GM21737 (cell line): Measurements from ENCODE around the gene TAPT1.

Experiments
- ATAC-seq: cut with Tn5 transposase; IDR thresholded peaks from one replicate; pipeline ENCODE4 v1.9.1; 2021; ENCODE audit warnings: mild to moderate bottlenecking, moderate library complexity; ENCODE audit not compliant: unreplicated experiment

The TAPT1 gene

DNA sequence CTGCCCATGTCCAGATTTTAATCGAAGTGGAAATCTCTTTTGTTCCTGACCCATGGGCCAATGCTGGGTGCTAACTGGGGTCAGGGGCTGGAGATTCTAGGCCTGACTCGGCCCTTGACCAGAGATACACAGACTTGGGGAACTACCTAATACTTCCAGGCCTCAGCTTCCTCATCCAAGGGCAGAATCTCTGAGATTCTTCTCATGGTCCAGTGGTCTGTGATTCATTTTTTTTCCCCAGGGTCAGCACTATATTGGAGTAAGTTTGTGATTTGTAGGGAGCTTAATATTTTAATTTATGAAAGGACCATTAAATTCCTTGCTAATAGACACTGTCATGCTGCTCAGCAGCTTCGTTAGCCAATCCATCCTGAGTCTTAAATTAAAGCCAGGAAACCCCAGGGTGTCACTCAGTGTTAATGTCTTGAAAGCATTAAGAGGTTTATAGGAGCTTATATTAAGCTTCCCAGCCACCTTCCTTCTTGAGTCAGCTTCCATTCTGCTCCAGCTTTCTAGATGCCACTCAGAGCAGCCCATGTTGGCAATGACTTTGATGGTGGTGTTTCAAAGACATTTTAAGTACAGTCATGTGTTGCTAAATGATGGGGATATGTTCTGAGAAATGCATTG lies 115.5 kb downstream of the TAPT1 start:
- no peak for ATAC-seq
